Uterus (tissue), 4 donors: ENCODE data around the gene CLEC17A. TPM values are rescaled to one million over a fixed set of nuclear protein-coding genes. Genes with fewer than 3 reads are reported as not detected.
"Not testable (repeated sequence)": the region's sequence is repeated elsewhere in the genome, so short reads cannot be mapped to it uniquely, and the experiment has no call there.

Source experiments
- DNase-seq, 2 donors: peaks; one replicate each; pipeline ENCODE4 v3.0.0-alpha.2; 2019 to 2020
- H3K27ac ChIP-seq, 2 donors: fragments of 200-600 bp; sonication (generic); 1 replicate in 1 of 2; 2 replicates in 1 of 2; pipeline ENCODE4 v1.5.1; 2016 to 2018
- H3K27me3 ChIP-seq, 2 donors: fragments of 200-600 bp; sonication (generic); one replicate each; pipeline ENCODE4 v1.5.1; 2018 to 2019; ENCODE audit warnings: control low read depth in 1 of 2
- H3K36me3 ChIP-seq, 2 donors: fragments of 200-600 bp; sonication (generic); one replicate each; pipeline ENCODE4 v1.5.1; 2019; ENCODE audit warnings: control low read depth in 1 of 2
- H3K4me1 ChIP-seq, 2 donors: fragments of 200-600 bp; sonication (generic); one replicate each; pipeline ENCODE4 v1.5.1; 2018 to 2019; ENCODE audit warnings: control low read depth in 1 of 2
- H3K4me3 ChIP-seq, 2 donors: fragments of 200-600 bp; sonication (generic); 1 replicate in 1 of 2; 2 replicates in 1 of 2; pipeline ENCODE4 v1.5.1; 2018 to 2019; ENCODE audit warnings: mild to moderate bottlenecking in 1 of 2
- H3K9me3 ChIP-seq, 2 donors: fragments of 200-600 bp; sonication (generic); one replicate each; pipeline ENCODE4 v1.5.1; 2019; ENCODE audit warnings: control low read depth in 1 of 2
- CTCF ChIP-seq, 4 experiments: fragments of 200-600 bp in 2 of 4; fragments of 450-650 bp in 2 of 4; sonication (generic) in 2 of 4; IDR thresholded peaks; one replicate each; pipeline ENCODE4 v1.5.1; 2016 to 2019; ENCODE audit warnings: antibody characterized with exemption in 4 of 4, mild to moderate bottlenecking in 2 of 4, moderate library complexity in 1 of 4
- POLR2A ChIP-seq, 2 donors: fragments of 450-650 bp; IDR thresholded peaks; one replicate each; pipeline ENCODE4 v1.6.1; 2016; ENCODE audit warnings: antibody characterized with exemption in 2 of 2, mild to moderate bottlenecking in 1 of 2, moderate library complexity in 1 of 2
- intact Hi-C: fragments of 100-400 bp; cut with DNase I; formaldehyde crosslinking; loops from one replicate; pipeline ENCODE4 v1.15.1; 2023; ENCODE audit warnings: low total_unique reads
- total RNA-seq, 4 donors: library from RNA; depleted of rRNA in 3 of 4; stranded (reverse); fragments of >200 nt in 3 of 4; gene quantifications; one replicate each; pipeline versions ENCODE4 v1.1.0 to v1.2.4, GENCODE V29; 2014 to 2023
- donor health status: DM: yes; HTN: yes; CAD: no.

Gene CLEC17A
- total RNA-seq, 4 donors from 2014 or later, result 0.55 TPM; not detected in 3

DNA sequence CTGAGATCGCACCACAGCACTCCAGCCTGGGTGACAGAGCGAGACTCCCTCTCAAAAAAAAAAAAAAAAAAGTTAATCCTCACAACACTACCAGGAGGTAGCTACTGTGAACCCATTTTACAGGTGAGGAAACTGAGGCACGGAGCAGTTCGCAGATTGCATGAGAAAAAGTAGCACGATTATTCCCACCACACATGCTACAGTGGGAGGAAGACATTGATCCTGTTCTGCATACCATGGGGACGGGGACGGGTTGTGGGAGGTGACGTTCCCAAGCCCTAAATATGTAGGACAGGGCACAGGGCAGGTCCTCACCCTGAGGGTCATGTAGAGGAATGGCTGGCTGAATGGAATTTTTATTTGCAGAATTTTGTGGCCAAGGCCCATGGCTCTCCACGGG is 23.7 kb downstream of the CLEC17A start:
- intact Hi-C loops, result no loop called here
- Histone ChIP-seq H3K9me3 (no peaks in the 10 kb centered on the region), H3K4me1 (no peaks in the 10 kb centered on the region), H3K36me3 (no peaks in the 10 kb centered on the region), H3K27me3 (no peaks in the 10 kb centered on the region), H3K4me3 (no peak overlapping the region), H3K27ac (no peak overlapping the region)
- DNase-seq, result no peak
- TF ChIP-seq POLR2A (IDR thresholded peaks at IDR 0.05) (no peak), CTCF (IDR thresholded peaks at IDR 0.05) (no peak)

DNA sequence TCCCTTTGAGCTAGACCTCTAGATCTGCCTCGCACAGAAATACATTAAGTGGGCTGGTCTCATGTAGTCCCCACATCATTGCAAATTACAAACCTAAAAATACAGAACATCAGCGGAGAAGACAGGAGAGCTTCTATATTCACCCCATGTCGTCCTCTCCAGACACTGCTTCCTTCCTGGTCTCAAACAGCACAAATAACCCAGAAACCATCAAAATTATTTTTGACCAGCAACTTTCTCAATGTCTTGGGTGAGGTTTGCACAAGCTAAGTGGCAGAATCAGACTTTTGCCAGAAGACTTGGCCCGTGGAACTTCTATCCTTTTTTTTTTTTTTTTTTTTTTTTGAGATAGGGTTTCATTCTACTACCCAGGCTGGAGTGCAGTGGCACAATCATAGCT is 28.2 kb downstream of the CLEC17A start:
- no peaks in the 10 kb centered on the region for H3K36me3 ChIP-seq
- H3K4me3 ChIP-seq, result no peak overlapping the region
- TF ChIP-seq POLR2A (IDR thresholded peaks at IDR 0.05), result no peak
- TF ChIP-seq CTCF (IDR thresholded peaks at IDR 0.05), result no peak
- H3K9me3 ChIP-seq, result no peaks in the 10 kb centered on the region
- no peak for DNase-seq
- intact Hi-C loops, result no loop called here
- no peaks in the 10 kb centered on the region for H3K4me1 ChIP-seq
- H3K27me3 ChIP-seq, result no peaks in the 10 kb centered on the region
- no peak overlapping the region for H3K27ac ChIP-seq

DNA sequence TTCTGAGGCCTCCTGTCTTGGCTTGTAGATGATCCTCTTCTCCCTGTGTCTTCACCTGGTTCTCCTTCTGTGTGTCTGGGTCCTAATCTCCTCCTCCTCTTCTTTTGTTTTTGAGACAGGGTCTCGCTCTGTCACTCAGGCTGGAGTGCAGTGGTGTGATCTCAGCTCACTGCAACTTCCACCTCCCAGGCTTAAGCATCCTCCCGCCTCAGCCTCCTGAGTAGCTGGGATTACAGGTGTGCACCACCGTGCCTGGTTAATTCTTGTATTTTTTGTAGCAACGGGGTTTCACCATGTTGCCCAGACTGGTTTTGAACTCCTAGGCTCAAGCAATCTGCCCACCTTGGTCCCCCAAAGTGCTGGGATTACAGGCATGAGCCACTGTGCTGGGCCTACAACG is 29.4 kb downstream of the CLEC17A start:
- H3K9me3 ChIP-seq, H3K4me1 ChIP-seq, H3K27ac ChIP-seq, H3K36me3 ChIP-seq, H3K27me3 ChIP-seq, H3K4me3 ChIP-seq, intact Hi-C loops, DNase-seq: not testable (repeated sequence)

DNA sequence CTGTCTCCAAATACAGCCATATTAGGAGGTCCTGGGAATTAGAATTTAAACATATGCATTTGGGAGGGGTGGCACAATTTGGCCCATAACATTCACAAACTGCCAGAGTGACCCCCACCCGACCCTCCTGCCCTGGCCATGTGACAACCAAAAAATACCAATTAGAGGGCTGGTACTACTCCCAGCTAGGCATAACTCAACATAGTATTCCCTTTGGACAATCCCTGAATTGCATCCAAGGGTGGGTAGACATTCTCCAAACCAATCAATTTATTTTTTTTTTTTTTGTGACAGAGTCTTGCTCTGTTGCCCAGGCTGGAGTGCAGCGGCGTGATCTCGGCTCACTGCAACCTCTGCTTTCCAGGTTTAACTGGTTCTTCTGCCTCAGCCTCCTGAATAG is 29.8 kb downstream of the CLEC17A start:
- DNase-seq, result no peak
- intact Hi-C loops, result no loop called here
- Histone ChIP-seq H3K27me3 (no peaks in the 10 kb centered on the region), H3K36me3 (no peaks in the 10 kb centered on the region), H3K27ac (no peak overlapping the region), H3K9me3 (no peaks in the 10 kb centered on the region), H3K4me3 (no peak overlapping the region), H3K4me1 (no peaks in the 10 kb centered on the region)
- TF ChIP-seq CTCF (IDR thresholded peaks at IDR 0.05) (no peak), POLR2A (IDR thresholded peaks at IDR 0.05) (no peak)

DNA sequence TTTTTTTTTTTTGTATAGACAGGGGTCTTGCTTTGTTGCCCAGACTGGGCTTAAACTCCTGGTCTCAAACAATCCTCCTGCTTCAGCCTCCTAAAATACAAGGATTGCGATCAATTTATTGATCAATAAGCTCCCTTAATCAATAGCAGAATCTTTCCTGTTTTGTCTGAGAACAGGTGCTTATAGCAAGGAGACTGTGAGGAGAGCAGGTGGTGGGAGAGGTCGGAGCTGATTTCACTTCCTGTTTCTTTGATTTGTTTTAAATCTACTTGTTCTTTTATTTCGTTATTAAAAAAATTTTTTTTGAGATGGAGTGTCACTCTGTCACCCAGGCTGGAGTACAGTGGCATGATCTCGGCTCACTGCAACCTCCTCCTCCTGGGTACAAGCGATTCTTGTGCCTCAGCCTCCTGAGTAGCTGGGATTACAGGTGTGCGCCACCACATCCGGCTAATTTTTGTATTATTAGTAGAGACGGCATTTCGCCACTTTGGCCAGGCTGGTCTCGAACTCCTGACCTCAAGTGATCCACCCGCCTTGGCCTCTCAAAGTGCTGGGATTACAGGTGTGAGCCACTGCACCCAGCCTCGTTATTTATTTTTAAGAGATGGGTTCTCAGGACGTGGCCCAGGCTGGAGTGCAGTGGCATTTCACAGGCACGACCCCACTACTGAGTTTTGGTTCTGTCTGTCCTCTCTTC is 30.7 kb downstream of the CLEC17A start:
- DNase-seq, H3K27me3 ChIP-seq, H3K27ac ChIP-seq, H3K4me1 ChIP-seq, intact Hi-C loops, H3K4me3 ChIP-seq, H3K9me3 ChIP-seq, H3K36me3 ChIP-seq: not testable (repeated sequence)

- TF ChIP-seq POLR2A (IDR thresholded peaks at IDR 0.05) (no peak), CTCF (IDR thresholded peaks at IDR 0.05) (no peak)
- Histone ChIP-seq H3K4me1 (no peaks in the 10 kb centered on the region), H3K27ac (no peak overlapping the region), H3K4me3 (no peak overlapping the region), H3K36me3 (no peaks in the 10 kb centered on the region), H3K27me3 (no peaks in the 10 kb centered on the region), H3K9me3 (no peaks in the 10 kb centered on the region)
- DNase-seq, result no peak
- intact Hi-C loops, result no loop called here
Measured at GRCh38 chr19:14614099-14614412, 31.2 kb downstream of the CLEC17A start.
